Stromal cell of bone marrow (primary cell): ENCODE results near the gene STK35.

Experiments used
- DNase-seq: peaks from one replicate; pipeline ENCODE4 v3.0.0-alpha.2; 2012; ENCODE audit warnings: low read depth

The STK35 gene

GRCh38 chr20:2104236-2104635 lies 2.6 kb downstream of the STK35 start:
- no peak for DNase-seq

- no peak for DNase-seq
Measured at GRCh38 chr20:2108498-2108897, 6.9 kb downstream of the STK35 start.

- DNase-seq, result no peak
Measured at GRCh38 chr20:2108987-2109386, 7.4 kb downstream of the STK35 start.

- DNase-seq, result no peak
Measured at GRCh38 chr20:2109425-2110210, 8.0 kb downstream of the STK35 start.

GRCh38 chr20:2112910-2113309 lies 11.3 kb downstream of the STK35 start:
- no peak for DNase-seq

GRCh38 chr20:2114127-2114959 lies 12.7 kb downstream of the STK35 start:
- DNase-seq, result no peak

- DNase-seq, result no peak
Measured at GRCh38 chr20:2114990-2115681, 13.5 kb downstream of the STK35 start.

- no peak for DNase-seq
Measured at GRCh38 chr20:2116170-2116940, 14.7 kb downstream of the STK35 start.

GRCh38 chr20:2118783-2119182 lies 17.2 kb downstream of the STK35 start:
- no peak for DNase-seq

GRCh38 chr20:2122936-2123335 lies 21.3 kb downstream of the STK35 start:
- DNase-seq, result no peak

GRCh38 chr20:2123720-2124119 lies 22.1 kb downstream of the STK35 start:
- DNase-seq, result no peak

GRCh38 chr20:2124564-2125213 lies 23.1 kb downstream of the STK35 start:
- DNase-seq, result no peak

GRCh38 chr20:2125474-2126112 lies 24.0 kb downstream of the STK35 start:
- DNase-seq, result no peak

GRCh38 chr20:2127238-2127637 lies 25.6 kb downstream of the STK35 start:
- no peak for DNase-seq

GRCh38 chr20:2128542-2128941 lies 26.9 kb downstream of the STK35 start:
- DNase-seq, result no peak

GRCh38 chr20:2130062-2130591 lies 28.5 kb downstream of the STK35 start:
- no peak for DNase-seq

- no peak for DNase-seq
Measured at GRCh38 chr20:2130683-2131082, 29.1 kb downstream of the STK35 start.

GRCh38 chr20:2131366-2131765 lies 29.7 kb downstream of the STK35 start:
- no peak for DNase-seq

GRCh38 chr20:2132461-2132901 lies 30.9 kb downstream of the STK35 start:
- DNase-seq, result no peak

GRCh38 chr20:2133318-2134183 lies 31.9 kb downstream of the STK35 start:
- DNase-seq, result peak; percentile 88
